ENCODE measurements around the gene OR9Q1.
A peak's percentile ranks its signal among the peaks of the same experiment; 100 is the strongest.
"Not testable (repeated sequence)": the region's sequence is repeated elsewhere in the genome, so short reads cannot be mapped to it uniquely, and the experiment has no call there.

The OR9Q1 gene

GRCh38 chr11:58023435-58023931 lies at the start of gene OR9Q1:
OR9Q1 (plus strand) TSS chr11:58023881; CDS start chr11:58179445, 155,564 bp downstream.
- DNase-seq (ENCODE audit: low read depth), result no peak

DNA sequence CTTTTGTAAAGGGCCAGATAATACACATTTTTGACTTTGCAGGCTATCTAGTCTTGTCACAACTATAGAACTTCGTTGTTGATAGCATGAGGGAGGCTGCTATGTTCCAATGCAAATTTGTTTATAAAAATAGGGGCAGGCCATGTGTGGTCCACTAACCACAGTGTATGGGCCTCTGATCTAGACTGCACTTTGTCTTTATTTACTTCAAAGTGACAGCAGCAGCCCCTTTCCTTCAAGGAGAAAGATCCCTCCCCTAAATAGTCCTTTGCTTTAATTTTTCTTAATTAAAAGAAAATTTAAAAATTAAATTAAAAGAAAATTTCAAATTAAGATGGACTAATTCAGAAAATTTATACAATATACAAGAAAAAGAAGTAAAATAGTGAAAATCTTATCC lies 49.5 kb upstream of the OR9Q1 start:
- no peak for DNase-seq (ENCODE audit: low read depth)

GRCh38 chr11:57974848-57975601 lies 48.7 kb upstream of the OR9Q1 start:
- DNase-seq (ENCODE audit: low read depth), result no peak

DNA sequence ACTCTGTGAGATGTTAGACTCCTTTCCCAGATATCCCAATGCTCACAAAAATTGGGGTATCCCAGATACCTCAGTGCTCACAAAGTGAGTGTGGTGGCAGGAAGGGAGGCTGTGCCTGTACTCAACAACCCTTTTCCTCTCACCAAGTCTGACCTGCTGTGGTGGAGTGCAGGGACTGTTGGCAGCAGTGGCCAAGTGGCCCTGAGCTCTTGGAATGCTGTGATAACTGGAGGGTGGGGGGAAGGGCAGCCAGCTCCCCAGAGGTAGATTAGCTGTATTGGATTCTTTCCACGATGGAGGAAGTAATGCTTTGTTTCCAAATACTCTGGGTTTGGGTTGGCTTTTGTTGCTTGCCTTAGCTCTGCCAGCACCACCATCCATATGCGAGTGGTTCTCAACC lies 46.0 kb upstream of the OR9Q1 start:
- no peak for DNase-seq (ENCODE audit: low read depth)

GRCh38 chr11:57978686-57979531 lies 44.8 kb upstream of the OR9Q1 start:
- no peak for DNase-seq (ENCODE audit: low read depth)

DNA sequence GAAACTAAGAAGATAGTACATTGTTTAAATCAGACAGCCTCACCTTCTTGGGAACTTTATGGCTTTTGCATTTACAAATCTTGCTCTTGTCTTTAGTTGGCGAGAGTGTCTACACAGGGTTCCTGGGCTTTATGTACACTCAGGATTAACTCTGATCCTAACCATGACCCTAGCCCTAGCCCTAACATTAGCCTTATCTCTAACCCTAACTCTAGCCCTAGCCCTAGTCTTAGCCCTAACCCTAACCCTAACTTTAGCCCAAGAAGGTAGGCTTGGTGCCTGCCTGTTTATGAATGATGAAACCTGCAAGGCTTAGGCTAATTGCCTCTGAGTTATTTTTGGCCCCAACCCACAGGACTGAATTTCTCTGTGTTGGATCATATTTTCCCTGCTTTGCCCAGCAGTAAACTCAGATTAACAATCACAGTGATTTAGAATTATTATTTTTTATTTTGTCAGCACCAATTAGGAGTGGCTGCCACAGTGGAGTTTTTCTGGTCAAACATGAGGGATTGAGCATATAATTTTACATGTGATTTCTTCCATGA lies 44.1 kb upstream of the OR9Q1 start:
- no peak for DNase-seq (ENCODE audit: low read depth)

- no peak for DNase-seq (ENCODE audit: low read depth)
Measured at GRCh38 chr11:57980201-57980600, 43.5 kb upstream of the OR9Q1 start.

DNA sequence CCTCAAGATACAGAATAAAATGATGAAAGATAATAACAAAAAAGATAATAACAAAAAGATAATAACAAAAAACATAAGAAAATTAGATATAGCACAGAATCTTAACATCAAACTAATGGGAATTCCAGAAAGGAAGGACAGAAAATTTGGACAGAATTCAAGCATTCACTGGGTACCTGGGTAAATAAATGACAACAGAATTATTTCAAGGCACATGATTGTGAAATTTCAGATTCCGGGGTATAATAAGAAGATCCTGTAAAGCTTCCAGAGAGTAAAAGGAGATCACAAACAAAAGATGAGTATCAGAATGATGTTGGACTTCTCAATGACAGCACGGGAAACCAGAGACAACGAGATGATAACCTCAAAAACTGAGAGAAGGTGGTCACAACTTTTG lies 42.1 kb upstream of the OR9Q1 start:
- DNase-seq (ENCODE audit: low read depth), result no peak

- no peak for DNase-seq (ENCODE audit: low read depth)
Measured at GRCh38 chr11:57982776-57983175, 40.9 kb upstream of the OR9Q1 start.

DNA sequence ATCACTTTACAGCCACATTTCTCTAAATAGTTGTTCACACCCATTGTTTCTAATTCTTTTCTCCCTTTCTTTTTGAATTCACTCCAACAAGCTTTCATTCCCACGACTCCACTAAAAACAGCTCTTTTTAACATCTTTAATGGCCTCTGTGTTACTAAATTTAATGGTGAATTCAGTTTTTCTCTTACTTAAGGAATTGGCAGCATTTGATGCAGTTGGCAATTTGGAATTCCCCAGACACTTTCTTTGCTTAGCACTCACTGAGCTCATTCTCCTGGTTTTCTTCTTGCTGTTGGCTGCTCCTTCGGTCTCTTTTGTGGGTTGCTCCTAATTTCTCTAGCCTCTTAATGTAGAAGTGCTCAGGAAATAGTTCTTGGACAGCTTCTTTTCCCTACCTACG lies 40.5 kb upstream of the OR9Q1 start:
- no peak for DNase-seq (ENCODE audit: low read depth)

- not testable (repeated sequence) for DNase-seq (ENCODE audit: low read depth)
Measured at GRCh38 chr11:57999523-57999922, 24.2 kb upstream of the OR9Q1 start.

- DNase-seq (ENCODE audit: low read depth), result not testable (repeated sequence)
Measured at GRCh38 chr11:58000021-58000420, 23.7 kb upstream of the OR9Q1 start.

- no peak for DNase-seq (ENCODE audit: low read depth)
Measured at GRCh38 chr11:58000699-58001098, 23.0 kb upstream of the OR9Q1 start.

GRCh38 chr11:58003036-58003435 lies 20.6 kb upstream of the OR9Q1 start:
- DNase-seq (ENCODE audit: low read depth), result no peak

DNA sequence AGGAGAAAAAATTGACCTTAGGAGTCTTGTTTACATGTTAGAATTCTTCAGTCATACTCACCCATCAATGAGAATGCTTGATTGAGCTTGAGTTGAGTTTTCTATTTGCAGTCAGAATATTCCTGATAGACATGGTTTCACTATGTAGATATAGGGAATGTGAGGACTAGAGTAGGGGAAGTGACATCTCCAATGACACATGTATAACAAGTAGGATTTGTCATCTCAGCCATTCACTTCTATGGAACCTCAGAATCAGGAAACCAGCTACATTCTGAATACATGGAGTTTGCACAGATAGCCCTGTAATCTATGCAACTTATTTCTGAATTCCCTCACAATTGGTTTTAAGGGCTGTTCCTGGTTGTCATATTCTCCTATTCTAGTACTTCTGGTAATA lies 20.1 kb upstream of the OR9Q1 start:
- DNase-seq (ENCODE audit: low read depth), result no peak

DNA sequence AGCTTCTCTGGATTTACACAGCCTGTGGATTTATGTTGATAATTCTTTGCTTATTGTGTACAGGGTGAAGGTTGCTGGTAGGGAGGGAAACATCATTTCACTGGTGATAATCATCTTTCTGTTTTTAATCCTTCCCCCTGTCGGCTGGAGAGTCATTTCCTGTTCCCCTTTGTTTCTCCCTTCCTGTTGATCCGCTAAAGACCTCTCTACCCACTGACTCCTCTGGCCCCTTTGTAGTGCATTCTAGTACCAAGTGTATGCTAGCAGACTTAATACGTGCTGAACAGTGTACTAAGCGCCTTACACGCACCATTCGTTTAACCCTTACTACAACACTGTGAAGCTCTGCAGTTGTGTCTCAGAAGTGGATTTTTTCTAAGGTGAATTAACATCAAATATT lies 19.0 kb upstream of the OR9Q1 start:
- no peak for DNase-seq (ENCODE audit: low read depth)

- DNase-seq (ENCODE audit: low read depth), result peak; percentile 52
Measured at GRCh38 chr11:58006940-58007339, 16.7 kb upstream of the OR9Q1 start.

GRCh38 chr11:58011771-58012170 lies 11.9 kb upstream of the OR9Q1 start:
- no peak for DNase-seq (ENCODE audit: low read depth)

DNA sequence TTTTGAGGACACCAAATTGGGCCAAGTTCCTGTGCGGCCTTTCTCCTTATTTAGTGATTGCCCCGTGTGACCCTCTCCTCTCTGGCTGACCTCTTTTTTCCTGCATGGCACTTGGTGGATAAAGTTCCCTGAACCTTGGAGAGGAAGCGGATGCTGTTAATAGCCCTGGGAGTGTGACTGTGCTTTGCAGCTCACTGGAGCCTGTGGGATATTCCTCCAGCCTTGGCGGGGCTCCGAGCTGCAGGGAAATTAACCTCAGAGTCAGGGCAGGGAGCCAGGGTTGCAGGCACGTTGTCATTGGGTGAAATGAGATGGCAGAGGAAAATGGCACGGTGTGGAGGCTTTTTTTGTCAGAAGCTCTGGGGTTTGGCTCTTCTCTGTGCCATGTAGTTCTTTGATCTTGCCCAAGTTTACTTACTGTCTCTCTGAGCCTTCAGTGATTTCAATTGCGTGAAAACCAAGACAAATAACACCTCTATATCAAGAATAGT lies 965 bp downstream of the OR9Q1 start:
- no peak for DNase-seq (ENCODE audit: low read depth)

DNA sequence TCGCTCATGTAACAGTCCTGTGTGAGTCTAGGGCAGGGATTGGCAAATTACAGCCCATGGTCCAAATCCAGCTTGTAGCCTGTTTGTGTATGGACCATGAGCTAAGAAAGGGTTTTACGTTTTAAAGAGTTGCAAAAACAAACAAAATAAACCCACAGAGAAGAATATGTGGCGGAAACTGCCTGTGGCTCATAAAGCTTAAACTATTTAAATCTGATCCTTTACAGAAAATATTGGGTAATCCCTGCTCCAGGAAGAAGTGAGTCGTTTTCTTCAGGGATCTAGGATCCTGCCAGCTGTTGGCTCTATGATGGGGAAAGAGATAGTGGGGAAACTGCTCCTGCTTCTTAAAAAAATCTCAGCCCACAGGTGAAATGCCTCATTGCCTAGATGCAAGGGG lies 3.7 kb downstream of the OR9Q1 start:
- peak; percentile 16 for DNase-seq (ENCODE audit: low read depth)

GRCh38 chr11:58028687-58029411 lies 5.2 kb downstream of the OR9Q1 start:
- DNase-seq (ENCODE audit: low read depth), result no peak

DNA sequence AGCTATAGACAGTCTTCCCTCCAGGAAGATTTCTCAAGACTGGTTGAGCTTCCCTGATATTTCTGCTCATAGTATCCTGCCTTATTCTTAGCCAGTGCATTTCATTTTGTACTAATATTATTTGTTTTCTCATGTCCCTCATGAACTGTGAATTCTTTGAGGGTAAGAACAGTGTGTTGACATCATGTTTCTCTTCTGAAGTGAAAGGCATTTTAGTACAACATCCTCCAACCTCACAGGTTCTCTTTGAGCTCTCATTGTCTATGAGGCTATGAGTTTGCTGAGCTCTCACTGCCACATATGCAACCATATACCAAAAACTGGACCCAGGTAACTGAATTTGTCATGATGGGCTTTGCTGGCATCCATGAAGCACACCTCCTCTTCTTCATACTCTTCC lies 7.0 kb downstream of the OR9Q1 start, which contains the start of gene OR6Q1:
Gene OR6Q1 (plus strand): TSS at position 301 of the 400 bp plus-strand sequence. CDS start 0 bp downstream, at position 301.
- no peak for DNase-seq (ENCODE audit: low read depth)
